Measurements from ENCODE around the gene KRTAP16-1.

The KRTAP16-1 gene

GRCh38 chr17:41322094-41322902 lies 13.2 kb upstream of the KRTAP16-1 start:
- DNase-seq = peak; percentile 64
- peak; percentile 84 for TF ChIP-seq CTCF (IDR thresholded peaks at IDR 0.05; ENCODE audit: low read depth, low read length, missing control alignments)
- Histone ChIP-seq H3K36me3 (replicated peaks) (no peaks in the 10 kb centered on the region), H3K27me3 (replicated peaks) (no peaks in the 10 kb centered on the region), H3K27ac (no peak overlapping the region), H3K4me3 (ENCODE audit: low read depth, low read length) (no peak overlapping the region)
- in situ Hi-C loops (cut with HindIII; ENCODE audit: low pct_ligation_motif_present, low sequenced_read_pairs) = no loop called here

DNA sequence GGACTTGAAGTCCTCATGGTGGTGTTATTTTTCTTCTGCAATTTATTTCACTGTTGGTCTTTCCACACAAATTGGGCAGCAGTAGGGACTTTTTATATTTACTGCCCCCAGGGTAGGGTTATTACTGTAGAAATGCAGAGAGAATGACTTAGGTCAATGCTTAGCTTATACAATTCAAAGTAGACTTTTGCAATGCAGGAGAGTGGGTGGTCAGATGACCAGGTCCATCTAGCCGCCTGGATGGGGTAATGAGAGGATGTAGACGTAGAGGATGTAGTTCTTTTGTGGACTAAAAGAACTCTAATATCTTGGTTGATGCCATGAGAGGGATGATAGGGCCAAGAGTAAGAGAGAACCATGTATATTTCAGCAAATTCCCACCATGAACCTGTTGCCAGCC lies 9.1 kb upstream of the KRTAP16-1 start:
- in situ Hi-C loops (cut with HindIII; ENCODE audit: low pct_ligation_motif_present, low sequenced_read_pairs) = no loop called here
- H3K27me3 ChIP-seq (replicated peaks) = no peaks in the 10 kb centered on the region

GRCh38 chr17:41315814-41316445 lies 6.8 kb upstream of the KRTAP16-1 start:
- in situ Hi-C loops (cut with HindIII; ENCODE audit: low pct_ligation_motif_present, low sequenced_read_pairs) = no loop called here
- no peak overlapping the region for H3K27ac ChIP-seq
- H3K4me3 ChIP-seq (ENCODE audit: low read depth, low read length) = no peak overlapping the region
- no peaks in the 10 kb centered on the region for H3K36me3 ChIP-seq (replicated peaks)
- DNase-seq = no peak
- H3K27me3 ChIP-seq (replicated peaks) = no peaks in the 10 kb centered on the region
- TF ChIP-seq CTCF (IDR thresholded peaks at IDR 0.05; ENCODE audit: low read depth, low read length, missing control alignments) = no peak

More for the DNA sequence above, 9.1 kb upstream of the KRTAP16-1 start:
- TF ChIP-seq CTCF (IDR thresholded peaks at IDR 0.05; ENCODE audit: low read depth, low read length, missing control alignments) = no peak
- Histone ChIP-seq H3K36me3 (replicated peaks) (no peaks in the 10 kb centered on the region), H3K4me3 (ENCODE audit: low read depth, low read length) (no peak overlapping the region), H3K27ac (no peak overlapping the region)
- DNase-seq = no peak

DNA sequence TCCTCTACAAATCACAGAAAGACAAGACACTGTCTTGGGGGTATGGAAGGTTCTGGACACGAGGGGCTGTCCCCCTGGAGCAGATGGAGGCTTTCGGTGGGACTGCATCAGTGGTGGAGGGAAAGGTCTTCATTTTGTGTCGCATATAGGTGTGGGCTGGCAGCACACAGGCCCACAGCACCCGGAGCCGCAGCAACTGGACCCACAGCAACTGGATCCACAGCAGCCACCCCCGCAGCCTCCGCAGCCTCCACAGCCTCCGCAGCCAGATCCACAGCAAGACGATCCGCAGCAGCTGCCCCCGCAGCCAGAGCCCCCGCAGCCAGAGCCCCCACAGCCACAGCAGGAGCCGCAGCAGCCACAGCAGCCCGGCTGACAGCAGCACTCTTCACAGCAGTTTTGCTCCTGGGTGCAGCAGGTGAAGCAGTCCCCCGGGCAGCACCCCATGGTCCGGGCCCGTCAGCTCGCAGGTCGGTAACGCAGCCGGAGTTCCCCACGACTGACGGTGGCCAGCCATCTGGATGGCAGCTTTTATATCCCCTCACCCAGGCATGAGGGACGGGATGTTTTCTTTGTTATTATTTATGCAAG lies 6.2 kb upstream of the KRTAP16-1 start, which contains the start of gene KRTAP17-1:
TSS of gene KRTAP17-1 (minus strand) at position 507 of the 591 bp plus-strand sequence. CDS start at position 447, 60 bp downstream.
- no peak for DNase-seq
- Histone ChIP-seq H3K36me3 (replicated peaks) (no peaks in the 10 kb centered on the region), H3K4me3 (ENCODE audit: low read depth, low read length) (no peak within 1 kb of the TSS), H3K27ac (no peak within 1 kb of the TSS), H3K27me3 (replicated peaks) (no peaks in the 10 kb centered on the region)
- no peak for TF ChIP-seq CTCF (IDR thresholded peaks at IDR 0.05; ENCODE audit: low read depth, low read length, missing control alignments)
- in situ Hi-C loops (cut with HindIII; ENCODE audit: low pct_ligation_motif_present, low sequenced_read_pairs) = no loop called here

- H3K36me3 ChIP-seq (replicated peaks) = no peaks in the 10 kb centered on the region
- TF ChIP-seq CTCF (IDR thresholded peaks at IDR 0.05; ENCODE audit: low read depth, low read length, missing control alignments) = no peak
- no peak for DNase-seq
- no peak overlapping the region for H3K4me3 ChIP-seq (ENCODE audit: low read depth, low read length)
- H3K27ac ChIP-seq = no peak overlapping the region
- in situ Hi-C loops (cut with HindIII; ENCODE audit: low pct_ligation_motif_present, low sequenced_read_pairs) = no loop called here
- no peaks in the 10 kb centered on the region for H3K27me3 ChIP-seq (replicated peaks)
Measured at GRCh38 chr17:41311111-41311510, 2.0 kb upstream of the KRTAP16-1 start.
